Neural cell (in vitro differentiated cells): ENCODE measurements around the gene PDK1.

ENCODE experiments used
- CTCF ChIP-seq: fragments of 450-650 bp; IDR thresholded peaks from 2 replicates; pipeline ENCODE4 v1.5.1; 2014; ENCODE audit warnings: antibody characterized with exemption, mild to moderate bottlenecking, moderate library complexity; ENCODE audit not compliant: poor library complexity, severe bottlenecking
- EZH2 ChIP-seq: fragments of 200-600, 300-800 bp; shearing (Covaris generic), sonication (generic); IDR thresholded peaks from 2 replicates; pipeline ENCODE4 v1.6.1; 2014; ENCODE audit warnings: antibody characterized with exemption, low read length, borderline replicate concordance, mild to moderate bottlenecking; ENCODE audit not compliant: insufficient read depth, poor library complexity, severe bottlenecking
- POLR2AphosphoS5 ChIP-seq: IDR thresholded peaks from 2 replicates; pipeline ENCODE4 v1.6.1; 2012

DNA sequence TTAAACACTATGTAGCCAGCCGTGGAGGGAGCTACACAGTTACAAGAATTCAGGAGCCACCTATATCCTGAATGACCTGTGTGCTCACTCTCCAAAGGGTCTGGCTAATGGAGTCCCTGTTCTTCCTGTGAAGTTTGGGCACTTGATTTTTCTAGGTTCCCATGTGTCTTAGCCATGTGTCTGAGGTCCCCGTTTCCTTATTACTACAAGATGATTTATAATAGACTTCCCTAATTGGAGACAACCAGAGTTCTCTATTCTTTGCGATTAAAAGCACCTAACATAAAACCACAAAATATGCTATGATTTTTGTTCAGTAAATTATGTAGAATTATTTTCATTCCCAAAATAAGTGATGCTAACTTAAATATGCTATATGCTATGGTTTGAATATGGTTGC lies 83.4 kb downstream of the PDK1 start:
- TF ChIP-seq EZH2 (no peak), POLR2AphosphoS5 (no peak), CTCF (no peak)
